Renal cortical epithelial cell (primary cell): ENCODE measurements around the gene FCMR. TPM values are rescaled to one million over a fixed set of nuclear protein-coding genes. Genes with fewer than 3 reads are reported as not detected.

Experiments used
- DNase-seq: peaks from one replicate; pipeline ENCODE4 v3.0.0-alpha.2; 2011; ENCODE audit warnings: low read depth
- total RNA-seq: library from RNA; depleted of rRNA; stranded (reverse); fragments of >200 nt; gene quantifications from 2 replicates; pipeline ENCODE4 v1.2.3, GENCODE V29; 2014

FCMR gene
- total RNA-seq, 1 donor from 2014 or later: 0.05 TPM

- DNase-seq: peak; percentile 93
Observed at GRCh38 chr1:206951318-206952100, 29.8 kb upstream of the FCMR start.

GRCh38 chr1:206949641-206950040 is 27.9 kb upstream of the FCMR start:
- no peak for DNase-seq

DNA sequence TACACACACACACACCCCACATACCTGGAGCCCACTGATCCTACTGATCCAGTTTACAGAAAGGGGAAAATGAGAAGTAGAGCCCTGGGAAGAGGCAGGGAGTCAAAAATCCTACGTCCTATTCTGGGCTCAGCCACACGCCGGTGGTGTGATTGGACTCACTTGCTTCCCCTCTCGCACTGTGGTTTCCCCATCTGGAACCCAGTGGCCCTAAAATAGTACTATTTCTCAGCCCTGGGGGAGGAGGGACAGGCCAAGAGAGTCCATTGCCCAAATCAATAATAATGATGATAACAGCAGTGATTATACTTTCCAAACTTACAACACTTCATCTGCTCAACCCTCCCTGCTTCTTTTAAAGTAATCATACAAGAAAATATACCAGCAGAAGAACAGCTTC is 27.5 kb upstream of the FCMR start:
- no peak for DNase-seq

DNA sequence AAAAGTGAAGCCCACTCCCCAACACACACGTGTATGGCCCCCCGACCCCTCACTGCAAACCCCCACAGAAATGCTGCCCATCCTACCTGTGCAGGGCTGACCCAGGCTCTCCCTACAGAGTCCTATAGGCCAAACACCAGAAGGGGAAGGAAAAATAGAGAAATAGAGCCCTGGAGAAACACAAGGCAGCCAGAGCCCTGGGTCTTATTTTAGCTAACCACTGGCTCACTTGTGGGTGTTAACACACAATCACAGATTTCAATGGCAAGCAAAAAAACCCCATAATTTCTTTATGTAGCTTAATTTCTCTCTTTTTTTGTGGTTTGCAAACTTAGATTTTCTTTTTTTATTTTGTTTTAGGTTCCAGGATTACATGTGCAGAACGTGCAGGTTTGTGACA is 25.5 kb upstream of the FCMR start:
- DNase-seq: no peak

- no peak for DNase-seq
Observed at GRCh38 chr1:206946261-206946660, 24.5 kb upstream of the FCMR start, which contains the start of gene PIGR. TSS of gene PIGR (minus strand) at chr1:206946466. CDS start at chr1:206940531, 5,935 bp downstream.

GRCh38 chr1:206945779-206946178 is 24.0 kb upstream of the FCMR start:
- DNase-seq: no peak

DNA sequence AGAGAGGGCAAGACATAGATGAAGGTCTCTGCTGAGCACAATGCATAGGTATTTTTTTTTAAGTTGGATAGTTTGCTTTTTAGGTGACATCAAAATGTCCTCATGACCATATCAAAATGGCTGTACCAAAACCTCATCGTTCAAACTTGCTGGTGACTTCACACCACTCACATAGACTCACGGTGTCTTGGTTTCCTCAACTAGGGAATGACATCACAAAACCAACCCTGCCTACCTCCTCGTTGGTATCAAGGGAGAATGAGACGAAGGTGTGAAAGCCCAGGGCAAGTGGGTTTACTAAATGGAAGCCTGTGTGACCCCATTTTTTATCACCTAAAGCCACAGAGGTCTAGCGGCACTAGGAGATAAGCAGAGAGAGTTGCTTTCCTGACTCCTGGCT is 23.0 kb upstream of the FCMR start:
- DNase-seq: no peak

DNA sequence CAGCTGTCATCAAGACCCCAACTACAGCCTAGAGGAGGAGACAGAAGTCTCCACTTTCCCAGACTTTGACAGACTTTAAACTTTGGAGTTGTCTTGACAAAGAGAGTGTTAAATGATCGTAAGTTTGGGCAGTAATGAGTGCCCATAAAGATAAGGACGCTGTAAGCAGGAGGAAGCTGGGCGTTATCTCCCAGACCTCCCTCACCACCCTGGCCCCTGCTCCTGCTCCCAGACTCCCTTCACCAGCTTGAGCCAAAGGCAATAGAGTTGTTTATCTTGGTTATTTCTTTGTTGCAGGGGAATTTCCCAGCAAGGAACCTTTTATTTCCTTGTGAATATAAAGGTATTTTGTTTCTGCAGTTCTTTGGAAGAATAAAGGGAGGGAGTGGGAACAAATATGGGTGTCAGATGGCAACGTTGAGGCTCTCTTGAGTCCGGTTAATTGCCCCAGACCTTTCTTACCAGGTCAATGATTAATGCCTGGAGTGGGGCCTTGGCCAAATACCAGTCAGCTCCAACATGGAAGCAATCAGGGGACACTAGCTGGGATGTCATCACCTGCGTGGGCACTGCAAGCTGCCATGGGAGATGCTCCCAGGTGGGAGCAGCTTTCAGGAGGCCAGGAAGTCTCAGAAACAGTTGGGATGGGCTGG is 20.2 kb upstream of the FCMR start:
- peak; percentile 82 for DNase-seq

DNA sequence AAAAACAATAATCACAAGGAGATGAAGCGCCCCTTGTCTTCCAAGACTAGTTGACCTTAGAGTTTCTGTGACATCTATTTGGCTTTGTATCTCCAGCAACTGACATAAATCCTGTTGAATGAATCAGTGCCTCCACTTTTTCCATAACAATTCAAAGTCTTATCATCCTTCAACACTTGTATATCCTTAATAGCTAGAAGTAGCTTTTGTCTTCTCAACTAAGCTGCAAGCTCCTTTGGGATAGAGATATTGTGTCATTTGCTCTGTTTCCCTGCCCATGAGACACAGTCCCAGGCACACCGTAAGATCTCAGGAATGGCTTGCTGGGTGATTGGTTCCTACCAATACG is 18.8 kb upstream of the FCMR start:
- no peak for DNase-seq

- no peak for DNase-seq
Observed at GRCh38 chr1:206939841-206940587, 18.3 kb upstream of the FCMR start.

DNA sequence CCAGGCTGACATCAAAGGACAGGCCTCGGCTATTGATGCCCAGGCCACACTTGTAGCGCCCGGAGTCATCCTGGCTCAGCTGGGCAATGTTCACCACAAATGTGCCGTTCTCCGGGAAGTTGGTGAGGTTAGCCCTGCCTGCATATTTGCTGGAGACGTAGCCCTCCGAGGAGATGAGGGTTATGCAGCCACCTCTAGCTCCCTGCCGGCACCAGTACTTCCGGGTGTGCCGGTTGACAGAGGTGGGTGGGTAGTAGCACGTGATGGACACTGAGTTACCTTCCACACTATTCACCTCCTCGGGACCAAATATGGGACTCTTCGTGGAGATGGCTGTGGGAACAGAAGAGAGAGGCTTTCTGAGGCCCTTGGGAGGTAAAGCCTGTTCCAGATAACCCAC is 17.4 kb upstream of the FCMR start:
- no peak for DNase-seq

- no peak for DNase-seq
Observed at GRCh38 chr1:206937425-206937824, 15.7 kb upstream of the FCMR start.

DNA sequence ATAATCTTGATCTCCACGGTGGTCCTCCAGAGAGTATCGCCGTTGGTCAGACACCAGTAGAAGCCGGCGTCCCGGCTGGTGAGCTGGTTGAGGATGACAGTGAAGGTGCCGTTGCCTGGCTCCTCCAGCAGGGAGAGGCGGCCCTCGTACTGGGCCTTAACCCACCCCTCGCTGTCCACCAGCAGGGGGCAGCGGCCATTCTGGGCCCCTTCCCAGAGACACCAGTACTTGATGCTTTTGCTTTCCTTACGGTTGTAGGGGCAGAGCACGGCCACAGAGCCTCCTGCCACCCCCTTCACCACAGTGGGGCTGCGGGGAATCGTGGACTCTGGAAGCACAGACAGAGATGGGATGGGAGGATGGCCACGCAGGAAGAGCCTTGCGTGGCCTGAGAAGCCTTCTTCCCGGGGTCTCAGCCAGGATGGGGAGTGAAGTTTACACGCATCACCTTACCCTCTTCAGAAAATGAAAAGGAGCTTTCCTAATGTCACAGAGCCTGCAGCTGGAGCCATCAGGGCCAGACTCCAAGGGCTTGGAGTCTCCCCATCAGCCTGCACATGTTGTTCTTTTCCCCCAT is 13.8 kb upstream of the FCMR start:
- DNase-seq: peak; percentile 29

GRCh38 chr1:206933333-206933945 is 11.7 kb upstream of the FCMR start:
- no peak for DNase-seq

DNA sequence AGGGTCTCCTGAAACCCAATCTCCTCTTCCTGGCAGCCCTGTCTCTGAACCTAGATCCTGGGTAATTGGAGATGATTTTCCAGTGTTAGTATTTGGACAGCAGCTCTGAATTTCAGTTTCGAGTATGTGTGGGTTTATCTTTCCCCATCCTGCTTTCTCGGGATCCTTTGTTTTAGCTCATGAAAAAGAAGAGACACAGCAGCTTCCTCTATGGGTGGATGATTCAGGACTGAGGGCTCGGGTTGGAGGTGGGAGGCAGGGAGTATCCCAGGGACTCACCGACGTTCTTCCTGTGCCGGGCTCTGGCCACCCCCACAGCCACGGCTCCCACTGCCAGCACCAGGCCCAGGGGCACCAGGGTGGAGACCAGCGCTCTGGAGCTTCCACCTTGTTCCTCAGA is 10.4 kb upstream of the FCMR start:
- no peak for DNase-seq

GRCh38 chr1:206931709-206932108 is 10.0 kb upstream of the FCMR start:
- no peak for DNase-seq

GRCh38 chr1:206930210-206930798 is 8.6 kb upstream of the FCMR start:
- no peak for DNase-seq

- no peak for DNase-seq
Observed at GRCh38 chr1:206929524-206929923, 7.8 kb upstream of the FCMR start.

DNA sequence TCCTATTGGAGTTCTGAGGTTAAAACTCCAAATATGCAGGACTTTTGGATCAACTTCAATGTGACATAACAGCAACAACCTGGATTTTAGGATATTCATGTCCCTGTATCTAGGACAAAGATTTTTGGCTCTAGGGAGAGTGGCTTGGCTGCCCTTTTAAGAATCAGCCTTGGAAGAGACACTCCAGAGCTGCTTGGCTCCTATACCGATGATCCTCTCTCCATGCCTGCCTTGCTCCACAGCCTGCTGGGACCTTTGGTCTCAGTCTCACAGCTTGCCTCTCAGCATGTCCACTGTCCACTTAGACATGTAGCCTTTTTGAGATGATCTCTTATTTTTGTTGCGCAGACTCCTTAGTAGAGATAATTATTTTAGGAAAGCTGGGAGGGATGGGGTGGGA is 4.5 kb upstream of the FCMR start:
- DNase-seq: no peak

- peak; percentile 38 for DNase-seq
Observed at GRCh38 chr1:206925106-206925736, 3.5 kb upstream of the FCMR start.

DNA sequence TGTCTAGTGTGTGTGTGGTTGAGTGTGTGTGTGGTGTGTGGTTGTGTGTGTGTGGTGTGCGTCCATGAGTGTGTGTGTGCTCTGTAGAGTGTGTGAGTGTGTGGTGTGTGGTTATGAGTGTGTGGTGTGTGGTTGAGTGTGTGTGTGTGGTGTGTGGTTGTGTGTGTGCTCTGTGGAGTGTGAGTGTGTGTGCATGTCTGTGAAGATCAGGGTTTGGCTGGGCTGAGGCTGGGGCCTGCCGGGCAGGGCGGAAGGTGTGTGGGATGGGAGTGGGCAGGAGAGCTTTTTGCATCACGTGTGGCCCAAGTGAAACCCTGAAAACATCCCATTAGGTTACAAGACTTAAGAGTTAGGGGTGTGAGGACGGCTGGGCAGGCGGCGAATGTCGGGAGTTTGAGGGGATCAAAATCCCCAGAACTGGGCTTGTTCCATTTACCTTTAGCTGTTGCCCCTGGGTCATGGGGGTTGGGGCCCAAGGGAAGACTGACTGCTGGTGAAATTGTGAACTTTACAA is 2.9 kb upstream of the FCMR start:
- no peak for DNase-seq
